ENCODE data around the gene KRT78.

DNA sequence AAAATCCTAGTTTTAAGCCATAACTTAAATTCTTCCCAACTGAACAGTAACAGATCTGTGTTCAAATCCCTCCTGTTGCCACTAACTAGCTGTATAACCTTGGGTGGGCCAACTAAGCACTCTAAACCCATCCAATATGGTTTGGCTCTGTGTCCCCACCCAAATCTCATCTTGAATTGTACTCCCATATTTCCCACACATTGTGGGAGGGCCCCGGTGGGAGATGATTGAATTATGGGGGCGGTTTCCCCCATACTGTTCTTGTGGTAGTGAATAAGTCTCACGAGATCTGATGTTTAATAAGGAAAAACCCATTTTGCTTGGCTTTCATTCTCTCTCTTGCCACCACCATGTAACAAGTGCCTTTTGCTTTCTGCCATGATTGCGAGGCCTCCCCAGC lies 33.6 kb downstream of the KRT78 start:
- TF ChIP-seq, protein P1, sequence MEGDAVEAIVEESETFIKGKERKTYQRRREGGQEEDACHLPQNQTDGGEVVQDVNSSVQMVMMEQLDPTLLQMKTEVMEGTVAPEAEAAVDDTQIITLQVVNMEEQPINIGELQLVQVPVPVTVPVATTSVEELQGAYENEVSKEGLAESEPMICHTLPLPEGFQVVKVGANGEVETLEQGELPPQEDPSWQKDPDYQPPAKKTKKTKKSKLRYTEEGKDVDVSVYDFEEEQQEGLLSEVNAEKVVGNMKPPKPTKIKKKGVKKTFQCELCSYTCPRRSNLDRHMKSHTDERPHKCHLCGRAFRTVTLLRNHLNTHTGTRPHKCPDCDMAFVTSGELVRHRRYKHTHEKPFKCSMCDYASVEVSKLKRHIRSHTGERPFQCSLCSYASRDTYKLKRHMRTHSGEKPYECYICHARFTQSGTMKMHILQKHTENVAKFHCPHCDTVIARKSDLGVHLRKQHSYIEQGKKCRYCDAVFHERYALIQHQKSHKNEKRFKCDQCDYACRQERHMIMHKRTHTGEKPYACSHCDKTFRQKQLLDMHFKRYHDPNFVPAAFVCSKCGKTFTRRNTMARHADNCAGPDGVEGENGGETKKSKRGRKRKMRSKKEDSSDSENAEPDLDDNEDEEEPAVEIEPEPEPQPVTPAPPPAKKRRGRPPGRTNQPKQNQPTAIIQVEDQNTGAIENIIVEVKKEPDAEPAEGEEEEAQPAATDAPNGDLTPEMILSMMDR (IDR thresholded peaks at IDR 0.05): no peak
- TF ChIP-seq POLR2A (IDR thresholded peaks at IDR 0.05): no peak

Measured in testis (tissue), 2 donors.